OCI-LY7 (cell line): ENCODE data around the gene CXCR3. TPM values are rescaled to one million over a fixed set of nuclear protein-coding genes. Genes with fewer than 3 reads are reported as not detected.

Source experiments
- BruUV-seq: library from RNA; stranded (reverse); fragments of 400-500 nt; replicated peaks from 2 replicates; lab custom pipeline; 2021; lab: Mats Ljungman, UMichigan
- CTCF ChIA-PET: fragments of 300-600 bp; sonication (Branson Sonifier 250); formaldehyde crosslinking; loops from one replicate; lab custom pipeline; 2022; ENCODE audit warnings: antibody characterized with exemption; ENCODE audit not compliant: unreplicated experiment; lab: Charles Lee
- POLR2A ChIA-PET: fragments of 300-600 bp; sonication (Branson Sonifier 250); formaldehyde crosslinking; loops from one replicate; lab custom pipeline; 2022; ENCODE audit warnings: antibody characterized with exemption; lab: Charles Lee
- DNase-seq: peaks from one replicate; pipeline ENCODE4 v3.0.0-alpha.2; 2015; ENCODE audit warnings: low spot score
- H2AFZ ChIP-seq: fragments of 200-600 bp; sonication (generic), shearing (Covaris generic); 2 replicates; pipeline ENCODE4 v1.6.1; 2014; ENCODE audit warnings: mild to moderate bottlenecking, antibody characterized with exemption, low read length, moderate library complexity
- H3K27ac ChIP-seq: fragments of 200-600 bp; sonication (generic); 2 replicates; pipeline ENCODE4 v1.5.1; 2014; ENCODE audit warnings: mixed run types, low read depth, mild to moderate bottlenecking, moderate library complexity, low read length, inconsistent platforms; ENCODE audit not compliant: poor library complexity, severe bottlenecking
- H3K36me3 ChIP-seq: fragments of 200-600 bp; sonication (generic); 2 replicates; pipeline ENCODE4 v1.6.1; 2014; ENCODE audit warnings: mild to moderate bottlenecking, antibody characterized with exemption, low read length, moderate library complexity, mixed read lengths; ENCODE audit not compliant: insufficient read depth
- H3K4me1 ChIP-seq: fragments of 200-600 bp; sonication (generic); 2 replicates; pipeline ENCODE4 v1.5.1; 2014; ENCODE audit warnings: mild to moderate bottlenecking, low read length; ENCODE audit not compliant: insufficient read depth, poor library complexity, severe bottlenecking
- H3K4me2 ChIP-seq: fragments of 200-600 bp; sonication (generic); 2 replicates; pipeline ENCODE4 v1.6.1; 2014; ENCODE audit warnings: mild to moderate bottlenecking, low read length
- H3K4me3 ChIP-seq: fragments of 200-600 bp; sonication (generic); 2 replicates; pipeline ENCODE4 v1.5.1; 2014; ENCODE audit warnings: mild to moderate bottlenecking, low read depth, low read length; ENCODE audit not compliant: poor library complexity, severe bottlenecking
- H3K79me2 ChIP-seq: fragments of 200-600 bp; sonication (generic); 2 replicates; pipeline ENCODE4 v1.6.1; 2016; ENCODE audit warnings: low read depth, mild to moderate bottlenecking, low read length, moderate library complexity, mixed read lengths; ENCODE audit not compliant: insufficient read depth
- H3K9me2 ChIP-seq: fragments of 200-600 bp; sonication (generic); 2 replicates; pipeline ENCODE4 v1.6.1; 2016; ENCODE audit warnings: mild to moderate bottlenecking, low read length, mixed read lengths; ENCODE audit not compliant: insufficient read depth
- H3K9me3 ChIP-seq: fragments of 200-600 bp; sonication (generic); 2 replicates; pipeline ENCODE4 v1.6.1; 2014; ENCODE audit warnings: mild to moderate bottlenecking, mixed run types, low read length, mixed read lengths
- H4K20me1 ChIP-seq: fragments of 200-600 bp; sonication (generic); 2 replicates; pipeline ENCODE4 v1.6.1; 2014; ENCODE audit warnings: mild to moderate bottlenecking, antibody characterized with exemption, low read length, moderate library complexity, mixed read lengths; ENCODE audit not compliant: insufficient read depth
- CTCF ChIP-seq: fragments of 200-600 bp; sonication (generic); conservative IDR thresholded peaks from 2 replicates; pipeline ENCODE4 v1.5.1; 2014; ENCODE audit warnings: mild to moderate bottlenecking, antibody characterized with exemption, low read length, moderate library complexity, mixed read lengths
- EZH2phosphoT487 ChIP-seq: fragments of 200-600 bp; sonication (generic); IDR thresholded peaks from 2 replicates; pipeline ENCODE4 v1.6.1; 2018; ENCODE audit warnings: low read depth, borderline replicate concordance, mild to moderate bottlenecking, mixed run types, antibody characterized with exemption, low read length, moderate library complexity, mixed read lengths
- intact Hi-C: fragments of 100-400 bp; cut with micrococcal nuclease; formaldehyde crosslinking; loops from one replicate; pipeline ENCODE4 v1.10.0; 2022; ENCODE audit not compliant: unreplicated experiment
- total RNA-seq, 2 experiments: library from RNA; depleted of rRNA in 1 of 2; stranded (reverse); fragments of >200 nt in 1 of 2; shearing (Covaris generic) in 1 of 2; gene quantifications; 2 replicates each; pipeline ENCODE4 v1.2.3, GENCODE V29; 2014 to 2022

The CXCR3 gene
- total RNA-seq, 2 experiments from 2014 or later: not detected

GRCh38 chrX:71640002-71640401, 21.7 kb upstream of the CXCR3 start:
- peaks cover 25% of the 10 kb centered on the region for H3K4me1 ChIP-seq
- no TSS peak for BruUV-seq
- POLR2A ChIA-PET: no interaction called here
- no peaks in the 10 kb centered on the region for H3K79me2 ChIP-seq
- H3K4me2 ChIP-seq: no peak overlapping the region
- no peaks in the 10 kb centered on the region for H3K9me2 ChIP-seq
- no peak overlapping the region for H3K4me3 ChIP-seq
- TF ChIP-seq CTCF: no peak
- TF ChIP-seq EZH2phosphoT487: no peak
- CTCF ChIA-PET: no interaction called here
- H2AFZ ChIP-seq: no peak overlapping the region
- H3K9me3 ChIP-seq: no peaks in the 10 kb centered on the region
- no peaks in the 10 kb centered on the region for H4K20me1 ChIP-seq
- no peaks in the 10 kb centered on the region for H3K36me3 ChIP-seq
- intact Hi-C loops: no loop called here
- H3K27ac ChIP-seq: no peak overlapping the region
- no peak for DNase-seq

DNA sequence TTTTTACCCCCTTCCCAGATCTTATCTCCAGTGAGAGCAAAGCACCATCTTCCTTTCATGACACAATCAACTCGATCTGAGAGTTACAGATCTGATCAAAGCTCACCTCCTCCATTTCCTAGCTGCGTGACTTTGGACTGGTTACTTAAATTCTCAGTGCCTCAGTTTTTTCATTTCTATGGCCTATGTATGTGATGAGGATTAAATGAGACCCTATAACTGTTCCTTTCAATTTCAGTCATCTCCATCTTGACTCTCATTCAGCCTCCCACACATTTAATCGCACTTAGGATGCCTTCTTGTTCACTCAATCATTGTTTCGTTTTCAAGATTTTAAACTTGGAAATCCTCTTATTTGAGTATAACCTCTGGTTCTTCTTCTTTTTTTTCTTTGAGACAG, 20.1 kb upstream of the CXCR3 start:
- no peak for TF ChIP-seq CTCF
- TF ChIP-seq EZH2phosphoT487: no peak
- Histone ChIP-seq H3K4me2 (peak overlapping the region; percentile 66), H3K4me1 (peaks cover 25% of the 10 kb centered on the region), H3K9me3 (no peaks in the 10 kb centered on the region), H3K27ac (peak overlapping the region; percentile 39), H2AFZ (peak overlapping the region; percentile 91), H3K4me3 (no peak overlapping the region), H3K9me2 (no peaks in the 10 kb centered on the region), H3K79me2 (no peaks in the 10 kb centered on the region), H3K36me3 (no peaks in the 10 kb centered on the region), H4K20me1 (no peaks in the 10 kb centered on the region)
- DNase-seq: no peak
- CTCF ChIA-PET: no interaction called here
- no TSS peak for BruUV-seq
- POLR2A ChIA-PET: no interaction called here
- intact Hi-C loops: no loop called here

GRCh38 chrX:71637848-71638247, 19.5 kb upstream of the CXCR3 start:
- peaks cover 25% of the 10 kb centered on the region for H3K4me1 ChIP-seq
- no peaks in the 10 kb centered on the region for H3K9me3 ChIP-seq
- POLR2A ChIA-PET: no interaction called here
- H2AFZ ChIP-seq: peak overlapping the region; percentile 91
- H3K9me2 ChIP-seq: no peaks in the 10 kb centered on the region
- no TSS peak for BruUV-seq
- peak overlapping the region; percentile 39 for H3K27ac ChIP-seq
- TF ChIP-seq CTCF (no peak), EZH2phosphoT487 (no peak)
- peak overlapping the region; percentile 66 for H3K4me2 ChIP-seq
- peak overlapping the region; percentile 29 for H3K4me3 ChIP-seq
- peak; percentile 24 for DNase-seq
- intact Hi-C loops: no loop called here
- H3K79me2 ChIP-seq: no peaks in the 10 kb centered on the region
- CTCF ChIA-PET: no interaction called here
- no peaks in the 10 kb centered on the region for H4K20me1 ChIP-seq
- no peaks in the 10 kb centered on the region for H3K36me3 ChIP-seq
